ENCODE results near the gene SCAF8. TPM values are rescaled to one million over a fixed set of nuclear protein-coding genes. Genes with fewer than 3 reads are reported as not detected.

Gene SCAF8
- total and polyA plus RNA-seq, 9 of the 15 experiments (the other 6 are each of a cell fraction or from before 2014, with no cell fraction given), result 10.5 to 46.6 (median 23.2) TPM

- peak; percentile 26 for FAIRE-seq
- H3K27ac ChIP-seq (ENCODE audit: extremely low read depth, low read depth, low read length), result peak overlapping the region; percentile 99
- H3K9me1 ChIP-seq (ENCODE audit: control insufficient read depth, insufficient read depth, low read length), result no peaks in the 10 kb centered on the region
- H3K4me1 ChIP-seq (replicated peaks in 1 of 2; ENCODE audit: control insufficient read depth in 2 of 2, insufficient read depth in 2 of 2, low read length in 2 of 2), result peaks cover 20 to 25% of the 10 kb centered on the region in 2 experiments; a peak in 4 of 5 replicates
- H3K79me2 ChIP-seq (ENCODE audit: control insufficient read depth, insufficient read depth, low read length), result peaks cover 46% of the 10 kb centered on the region
- H3K4me3 ChIP-seq, result peak overlapping the region; percentile 96
- TSS peak; percentile 84 for BruUV-seq (replicated peaks)
- H3K9ac ChIP-seq (ENCODE audit: insufficient read depth in 1 of 2, low read depth in 2 of 2, low read length in 2 of 2), result peak overlapping the region; percentile 98
- DNase-seq (ENCODE audit: extremely low read depth in 1 of 4, low spot score in 3 of 4), result peak in 1 of 4 experiments; percentile 22
- H2AFZ ChIP-seq (ENCODE audit: low read depth, low read length), result peak overlapping the region; percentile 99
- H3K4me2 ChIP-seq (ENCODE audit: insufficient read depth, low read length), result peak overlapping the region; percentile 98
- no peaks in the 10 kb centered on the region for H3K27me3 ChIP-seq (ENCODE audit: control insufficient read depth in 2 of 2, insufficient read depth in 2 of 2, low read length in 2 of 2)
- peaks cover 21% of the 10 kb centered on the region; the same call in 2 of the 3 replicates for H3K36me3 ChIP-seq (ENCODE audit: control insufficient read depth, insufficient read depth, low read length)
- no peaks in the 10 kb centered on the region for H3K9me3 ChIP-seq (replicated peaks; ENCODE audit: control insufficient read depth, insufficient read depth, low read depth, low read length)
- 19% methylated on average over 26 of the region's 26 CpGs for WGBS (ENCODE audit: insufficient coverage, low coverage, missing lambda C conversion rate)
- ATAC-seq, result no peak
- POLR2A ChIA-PET, result interaction anchor here (1.0 to 1.5 kb wide), 2 partner anchors 11 to 17 kb away, joined by 3 to 4 read pairs; no protein-coding TSS in a partner anchor
- in situ Hi-C loops (cut with MboI), result no loop called here
- peaks cover 11% of the 10 kb centered on the region; the same call in 1 of the 2 replicates for H4K20me1 ChIP-seq (replicated peaks; ENCODE audit: control insufficient read depth, insufficient read depth, low read length)
- intact Hi-C loops (cut with micrococcal nuclease), result loop anchor here (2.0 to 10.0 kb wide), 3 partner anchors 55 to 1748 kb away; partner anchors contain the start of gene FBXO5
- CTCF ChIA-PET (ENCODE audit: low intra/inter-chr PET ratio), result interaction anchor here (0.6 to 2.1 kb wide), 2 partner anchors 57 to 71 kb away, joined by 3 to 10 read pairs; no protein-coding TSS in a partner anchor
- TF ChIP-seq ATF2 (CRISPR knock-in tag; IDR thresholded peaks at IDR 0.05) (no peak), SMARCC2 (IDR thresholded peaks at IDR 0.05; ENCODE audit: low read depth) (peak; percentile 53; the same call in 1 of the 2 replicates), FOXK1 (CRISPR knock-in tag; IDR thresholded peaks at IDR 0.05; ENCODE audit: borderline replicate concordance) (0 out of 2 replicates have a peak, but pooled peaks have one; percentile 30), RBM22 (IDR thresholded peaks at IDR 0.05; ENCODE audit: low read depth, low read length, poor library complexity, severe bottlenecking) (no peak), OTX1 (CRISPR knock-in tag; IDR thresholded peaks at IDR 0.05) (peak; percentile 41; the same call in 1 of the 2 replicates), ETV5 (CRISPR knock-in tag; IDR thresholded peaks at IDR 0.05; ENCODE audit: low read depth) (no peak; the same call in 1 of the 2 replicates), TFAP4 (CRISPR knock-in tag; IDR thresholded peaks at IDR 0.05; ENCODE audit: borderline replicate concordance) (0 out of 2 replicates have a peak, but pooled peaks have one; percentile 3), LCOR (CRISPR knock-in tag; IDR thresholded peaks at IDR 0.05) (0 out of 2 replicates have a peak, but pooled peaks have one; percentile 27), THAP7 (CRISPR knock-in tag; IDR thresholded peaks at IDR 0.05) (0 out of 2 replicates have a peak, but pooled peaks have one; percentile 87), ZBTB33 (CRISPR knock-in tag; IDR thresholded peaks at IDR 0.05) (peak; percentile 25; the same call in 1 of the 2 replicates), NR4A1 (CRISPR knock-in tag; IDR thresholded peaks at IDR 0.05) (no peak), NR4A1 (tag; IDR thresholded peaks at IDR 0.05) (0 out of 2 replicates have a peak, but pooled peaks have one; percentile 79), ZNF12 (CRISPR knock-in tag; IDR thresholded peaks at IDR 0.05) (peak; percentile 34; the same call in 1 of the 2 replicates), EGR1 (conservative IDR thresholded peaks at IDR 0.05) (0 out of 2 replicates have a peak, but pooled peaks have one; percentile 24), L3MBTL2 (IDR thresholded peaks at IDR 0.05) (peak; percentile 75), DPF2 (IDR thresholded peaks at IDR 0.05) (no peak), NUFIP1 (IDR thresholded peaks at IDR 0.05; ENCODE audit: partially characterized antibody) (no peak)
Observed at GRCh38 chr6:154732538-154733182, 556 bp upstream of the SCAF8 start.

All from K562 (cell line).